ENCODE measurements around the gene CLEC4F. TPM values are rescaled to one million over a fixed set of nuclear protein-coding genes. Genes with fewer than 3 reads are reported as not detected.

CLEC4F gene
- not detected for polyA plus RNA-seq (2013)

- H3K27me3 ChIP-seq (replicated peaks in 2 of 5; ENCODE audit: control insufficient read depth in 4 of 5, insufficient read depth in 5 of 5, low read length in 4 of 5), result peaks cover 0 to 11% (median 4%) of the 10 kb centered on the region in 5 experiments
- 81% methylated on average over 7 of the region's 7 CpGs for WGBS (ENCODE audit: insufficient coverage)
- ChIA-PET CTCF (interaction anchor here (0.7 kb wide), 1 partner anchor 50 kb away, joined by 3 read pairs; no protein-coding TSS in a partner anchor), POLR2A (no interaction called here)
- no peaks in the 10 kb centered on the region for H3K9me3 ChIP-seq (ENCODE audit: control extremely low read depth in 1 of 5, control insufficient read depth in 4 of 5, insufficient read depth in 2 of 5, low read depth in 1 of 5, low read length in 4 of 5)
- no peak within 1 kb of the TSS for H3K27ac ChIP-seq (ENCODE audit: insufficient read depth in 1 of 2, low read depth in 1 of 2, low read length in 2 of 2, poor library complexity in 1 of 2, severe bottlenecking in 2 of 2)
- DNase-seq, result no peak
- H3K4me1 ChIP-seq (ENCODE audit: control extremely low read depth in 1 of 4, control insufficient read depth in 4 of 4, insufficient read depth in 4 of 4, low read length in 3 of 4), result no peaks in the 10 kb centered on the region
- H3K36me3 ChIP-seq (ENCODE audit: control insufficient read depth in 4 of 4, insufficient read depth in 4 of 4, low read length in 3 of 4), result no peaks in the 10 kb centered on the region
- H3K4me3 ChIP-seq (ENCODE audit: control insufficient read depth in 1 of 7, extremely low read depth in 1 of 7, insufficient read depth in 4 of 7, low read depth in 2 of 7, low read length in 6 of 7), result no peak within 1 kb of the TSS
Measured at GRCh38 chr2:70820499-70820898, at the start of gene CLEC4F. CLEC4F (minus strand) TSS chr2:70820599; CDS start chr2:70820523, 76 bp downstream.

- CTCF ChIA-PET, result interaction anchor here (1.1 to 13.6 kb wide), 8 partner anchors 12 to 92 kb away, joined by 3 to 169 read pairs (median 9); partner anchors contain the start of gene FIGLA
Measured at GRCh38 chr2:70868970-70869369, 48.6 kb upstream of the CLEC4F start.

GRCh38 chr2:70861777-70862625 lies 41.6 kb upstream of the CLEC4F start:
- peak; percentile 65 to 73 (median 68) for DNase-seq

More at GRCh38 chr2:70868970-70869369, 48.6 kb upstream of the CLEC4F start:
- peaks cover 0 to 8% (median 2%) of the 10 kb centered on the region in 4 experiments for H3K4me1 ChIP-seq (ENCODE audit: control extremely low read depth in 1 of 4, control insufficient read depth in 4 of 4, insufficient read depth in 4 of 4, low read length in 3 of 4)
- DNase-seq, result peak in 1 of 3 donors; percentile 44
- no peak overlapping the region for H3K27ac ChIP-seq (ENCODE audit: insufficient read depth in 1 of 2, low read depth in 1 of 2, low read length in 2 of 2, poor library complexity in 1 of 2, severe bottlenecking in 2 of 2)
- peaks cover 4 to 41% (median 25%) of the 10 kb centered on the region in 5 experiments for H3K27me3 ChIP-seq (replicated peaks in 2 of 5; ENCODE audit: control insufficient read depth in 4 of 5, insufficient read depth in 5 of 5, low read length in 4 of 5)
- no peaks in the 10 kb centered on the region for H3K36me3 ChIP-seq (ENCODE audit: control insufficient read depth in 4 of 4, insufficient read depth in 4 of 4, low read length in 3 of 4)
- no peak overlapping the region for H3K4me3 ChIP-seq (ENCODE audit: control insufficient read depth in 1 of 7, extremely low read depth in 1 of 7, insufficient read depth in 4 of 7, low read depth in 2 of 7, low read length in 6 of 7)
- WGBS (ENCODE audit: insufficient coverage), result 100% methylated on average over 1 of the region's 1 CpG
- POLR2A ChIA-PET, result no interaction called here
- H3K9me3 ChIP-seq (ENCODE audit: control extremely low read depth in 1 of 5, control insufficient read depth in 4 of 5, insufficient read depth in 2 of 5, low read depth in 1 of 5, low read length in 4 of 5), result no peaks in the 10 kb centered on the region

GRCh38 chr2:70855667-70856066 lies 35.3 kb upstream of the CLEC4F start:
- CTCF ChIA-PET, result interaction anchor here (0.9 to 2.3 kb wide), 3 partner anchors 16 to 92 kb away, joined by 3 to 11 read pairs (median 9); no protein-coding TSS in a partner anchor
- H3K4me1 ChIP-seq (ENCODE audit: control extremely low read depth in 1 of 4, control insufficient read depth in 4 of 4, insufficient read depth in 4 of 4, low read length in 3 of 4), result peaks cover 0 to 13% (median 0%) of the 10 kb centered on the region in 4 experiments
- H3K27me3 ChIP-seq (replicated peaks in 2 of 5; ENCODE audit: control insufficient read depth in 4 of 5, insufficient read depth in 5 of 5, low read length in 4 of 5), result peaks cover 4 to 21% (median 12%) of the 10 kb centered on the region in 5 experiments
- no peaks in the 10 kb centered on the region for H3K9me3 ChIP-seq (ENCODE audit: control extremely low read depth in 1 of 5, control insufficient read depth in 4 of 5, insufficient read depth in 2 of 5, low read depth in 1 of 5, low read length in 4 of 5)
- POLR2A ChIA-PET, result no interaction called here
- DNase-seq, result no peak
- no peak overlapping the region for H3K27ac ChIP-seq (ENCODE audit: insufficient read depth in 1 of 2, low read depth in 1 of 2, low read length in 2 of 2, poor library complexity in 1 of 2, severe bottlenecking in 2 of 2)
- no peak overlapping the region for H3K4me3 ChIP-seq (ENCODE audit: control insufficient read depth in 1 of 7, extremely low read depth in 1 of 7, insufficient read depth in 4 of 7, low read depth in 2 of 7, low read length in 6 of 7)
- H3K36me3 ChIP-seq (ENCODE audit: control insufficient read depth in 4 of 4, insufficient read depth in 4 of 4, low read length in 3 of 4), result no peaks in the 10 kb centered on the region
- 100% methylated on average over 1 of the region's 1 CpG for WGBS (ENCODE audit: insufficient coverage)

More at GRCh38 chr2:70861777-70862625, 41.6 kb upstream of the CLEC4F start:
- Histone ChIP-seq H3K36me3 (ENCODE audit: control insufficient read depth in 4 of 4, insufficient read depth in 4 of 4, low read length in 3 of 4) (no peaks in the 10 kb centered on the region), H3K4me1 (ENCODE audit: control extremely low read depth in 1 of 4, control insufficient read depth in 4 of 4, insufficient read depth in 4 of 4, low read length in 3 of 4) (no peaks in the 10 kb centered on the region), H3K9me3 (ENCODE audit: control extremely low read depth in 1 of 5, control insufficient read depth in 4 of 5, insufficient read depth in 2 of 5, low read depth in 1 of 5, low read length in 4 of 5) (no peaks in the 10 kb centered on the region), H3K4me3 (ENCODE audit: control insufficient read depth in 1 of 7, extremely low read depth in 1 of 7, insufficient read depth in 4 of 7, low read depth in 2 of 7, low read length in 6 of 7) (no peak overlapping the region), H3K27me3 (replicated peaks in 2 of 5; ENCODE audit: control insufficient read depth in 4 of 5, insufficient read depth in 5 of 5, low read length in 4 of 5) (peaks cover 10 to 52% (median 24%) of the 10 kb centered on the region in 5 experiments), H3K27ac (ENCODE audit: insufficient read depth in 1 of 2, low read depth in 1 of 2, low read length in 2 of 2, poor library complexity in 1 of 2, severe bottlenecking in 2 of 2) (no peak overlapping the region)
- ChIA-PET POLR2A (no interaction called here), CTCF (interaction anchor here (0.6 to 4.1 kb wide), 24 partner anchors 9 to 361 kb away, joined by 3 to 39 read pairs (median 5); partner anchors contain the start of gene FIGLA)
- WGBS (ENCODE audit: insufficient coverage), result 37% methylated on average over 17 of the region's 21 CpGs

- Histone ChIP-seq H3K27ac (ENCODE audit: insufficient read depth in 1 of 2, low read depth in 1 of 2, low read length in 2 of 2, poor library complexity in 1 of 2, severe bottlenecking in 2 of 2) (no peak overlapping the region), H3K4me1 (ENCODE audit: control extremely low read depth in 1 of 4, control insufficient read depth in 4 of 4, insufficient read depth in 4 of 4, low read length in 3 of 4) (peaks cover 0 to 13% (median 0%) of the 10 kb centered on the region in 4 experiments), H3K27me3 (replicated peaks in 2 of 5; ENCODE audit: control insufficient read depth in 4 of 5, insufficient read depth in 5 of 5, low read length in 4 of 5) (peaks cover 3 to 13% (median 4%) of the 10 kb centered on the region in 5 experiments), H3K4me3 (ENCODE audit: control insufficient read depth in 1 of 7, extremely low read depth in 1 of 7, insufficient read depth in 4 of 7, low read depth in 2 of 7, low read length in 6 of 7) (no peak overlapping the region), H3K36me3 (ENCODE audit: control insufficient read depth in 4 of 4, insufficient read depth in 4 of 4, low read length in 3 of 4) (no peaks in the 10 kb centered on the region), H3K9me3 (ENCODE audit: control extremely low read depth in 1 of 5, control insufficient read depth in 4 of 5, insufficient read depth in 2 of 5, low read depth in 1 of 5, low read length in 4 of 5) (no peaks in the 10 kb centered on the region)
- DNase-seq, result no peak
- POLR2A ChIA-PET, result no interaction called here
- CTCF ChIA-PET, result no interaction called here
- WGBS (ENCODE audit: insufficient coverage), result 96% methylated on average over 3 of the region's 4 CpGs
Measured at GRCh38 chr2:70854411-70854810, 34.0 kb upstream of the CLEC4F start.

- H3K4me3 ChIP-seq (ENCODE audit: control insufficient read depth in 1 of 7, extremely low read depth in 1 of 7, insufficient read depth in 4 of 7, low read depth in 2 of 7, low read length in 6 of 7), result no peak overlapping the region
- ChIA-PET CTCF (interaction anchor here (0.9 to 1.8 kb wide), 7 partner anchors 9 to 95 kb away, joined by 3 to 9 read pairs (median 5); no protein-coding TSS in a partner anchor), POLR2A (no interaction called here)
- peak in 2 of 3 donors; percentile 29 to 31 for DNase-seq
- no peak overlapping the region for H3K27ac ChIP-seq (ENCODE audit: insufficient read depth in 1 of 2, low read depth in 1 of 2, low read length in 2 of 2, poor library complexity in 1 of 2, severe bottlenecking in 2 of 2)
- no peaks in the 10 kb centered on the region for H3K9me3 ChIP-seq (ENCODE audit: control extremely low read depth in 1 of 5, control insufficient read depth in 4 of 5, insufficient read depth in 2 of 5, low read depth in 1 of 5, low read length in 4 of 5)
- no CpG with 5 or more reads among the region's 1 CpG for WGBS (ENCODE audit: insufficient coverage)
- H3K4me1 ChIP-seq (ENCODE audit: control extremely low read depth in 1 of 4, control insufficient read depth in 4 of 4, insufficient read depth in 4 of 4, low read length in 3 of 4), result peaks cover 0 to 13% (median 0%) of the 10 kb centered on the region in 4 experiments
- no peaks in the 10 kb centered on the region for H3K36me3 ChIP-seq (ENCODE audit: control insufficient read depth in 4 of 4, insufficient read depth in 4 of 4, low read length in 3 of 4)
- H3K27me3 ChIP-seq (replicated peaks in 2 of 5; ENCODE audit: control insufficient read depth in 4 of 5, insufficient read depth in 5 of 5, low read length in 4 of 5), result peaks cover 0 to 7% (median 5%) of the 10 kb centered on the region in 5 experiments
Measured at GRCh38 chr2:70852824-70853223, 32.4 kb upstream of the CLEC4F start.
